22Rv1 (cell line): Measurements from ENCODE around the gene OR11H7.
"Not testable (repeated sequence)": the region's sequence is repeated elsewhere in the genome, so short reads cannot be mapped to it uniquely, and the experiment has no call there.

Experiments
- CTCF ChIP-seq: fragments of 450-650 bp; IDR thresholded peaks from 2 replicates; pipeline ENCODE4 v1.5.1; 2017; ENCODE audit warnings: mild to moderate bottlenecking
- ZFX ChIP-seq: fragments of 450-650 bp; IDR thresholded peaks from 2 replicates; pipeline ENCODE4 v1.6.1; 2017; ENCODE audit warnings: antibody characterized with exemption, borderline replicate concordance

- TF ChIP-seq CTCF, ZFX: not testable (repeated sequence)
Measured at GRCh38 chr14:20235415-20235814, 6.6 kb downstream of the OR11H7 start.
